Activated CD4-positive, alpha-beta T cell treated with anti-CD3 and anti-CD28 coated beads, Interleukin-2, Interleukin-6, amounts not matched to agents 100 ng/mL and 50 ng/mL, durations not matched to agents 16 hours and 8 hours (primary cell): Measurements from ENCODE around the gene AMOT.

Experiments used
- DNase-seq: peaks from one replicate; pipeline ENCODE4 v3.0.0-alpha.2; 2020

The AMOT gene

GRCh38 chrX:112731793-112732192, 108.8 kb downstream of the AMOT start:
- no peak for DNase-seq
